HG02885 (cell line): ENCODE results near the gene PTOV1.

Experiments
- ATAC-seq: cut with Tn5 transposase; IDR thresholded peaks from one replicate; pipeline ENCODE4 v1.9.1; 2021; ENCODE audit warnings: mild to moderate bottlenecking; ENCODE audit not compliant: unreplicated experiment, poor library complexity

The PTOV1 gene

DNA sequence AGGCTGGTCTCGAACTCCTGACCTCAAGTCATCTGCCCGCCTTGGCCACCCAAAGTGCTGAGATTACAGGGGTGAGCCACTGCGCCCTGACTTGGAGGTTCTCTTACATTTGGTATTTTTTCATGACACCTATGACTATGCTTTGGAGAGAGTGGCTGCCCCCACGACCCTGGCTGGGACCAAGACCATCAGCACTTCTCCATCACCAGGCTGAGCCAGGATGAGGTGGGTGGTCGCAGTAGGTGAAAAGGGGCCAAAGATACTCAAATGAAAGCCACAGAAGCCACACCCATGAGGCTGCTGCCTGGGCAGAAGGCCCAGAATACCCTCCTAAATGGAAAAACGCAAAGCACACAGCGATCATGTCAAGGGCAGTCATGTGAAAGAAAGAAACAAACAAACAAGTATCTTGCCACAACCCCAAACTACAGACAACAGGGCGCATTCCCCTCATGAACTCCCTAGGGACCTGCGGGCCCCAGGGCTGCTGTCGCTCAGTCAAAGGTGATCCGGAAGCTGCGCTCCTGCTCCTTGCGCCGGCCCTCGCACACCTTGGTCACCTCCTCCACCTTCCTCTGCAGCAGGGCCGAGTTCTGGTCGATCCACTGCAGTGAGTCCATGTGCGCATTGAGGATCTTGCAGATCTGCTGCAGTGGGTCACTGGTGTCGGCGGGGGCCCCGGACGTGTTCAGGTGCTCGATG, 56.9 kb downstream of the PTOV1 start:
- ATAC-seq = peak; percentile 37

DNA sequence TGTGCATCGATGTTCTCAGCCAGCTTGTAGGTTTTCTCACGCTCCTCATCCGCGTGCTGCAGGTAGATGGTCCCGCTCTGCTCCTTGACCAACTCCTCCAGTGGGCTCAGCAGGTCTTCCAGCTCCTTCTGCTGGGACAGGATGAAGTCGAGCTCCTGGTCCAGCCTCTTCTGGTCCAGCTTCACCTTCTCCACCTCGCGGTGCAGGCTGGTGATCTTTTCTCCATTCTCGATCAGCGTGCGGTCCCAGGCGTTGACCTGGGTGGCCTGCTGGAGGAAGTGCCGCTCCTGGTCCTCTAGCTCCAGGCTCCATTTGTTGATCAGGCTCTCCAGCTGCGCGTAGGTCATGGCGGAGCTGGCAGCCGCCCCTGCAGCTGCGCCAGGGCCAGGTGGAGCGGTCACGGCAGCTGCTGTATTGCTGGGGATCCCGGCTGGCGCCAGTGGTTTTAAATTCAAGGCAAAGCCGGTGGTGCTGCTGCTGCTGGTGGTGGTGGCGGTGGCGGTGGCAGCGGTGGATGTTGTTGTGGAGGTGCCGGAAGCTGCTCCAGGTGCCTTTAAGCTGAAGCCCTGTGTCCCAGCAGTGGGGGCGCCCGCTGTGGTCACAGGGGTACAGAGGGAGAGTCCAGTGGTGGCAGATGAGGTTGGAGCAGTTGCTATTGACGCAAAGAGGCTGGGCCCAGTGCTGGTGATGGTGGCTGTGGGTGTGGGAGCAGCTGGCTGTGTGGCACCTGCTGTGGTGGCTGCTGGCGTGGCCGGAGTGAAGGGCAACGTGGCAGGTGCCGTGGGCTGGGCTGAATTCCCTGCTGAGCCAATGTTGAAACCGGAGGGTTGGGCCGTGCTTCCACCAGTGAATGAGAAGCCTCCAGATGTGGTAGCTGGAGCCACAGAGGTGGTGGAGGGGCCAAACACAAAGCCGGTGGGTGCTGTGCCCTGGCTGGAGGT, 57.8 kb downstream of the PTOV1 start:
- no peak for ATAC-seq

DNA sequence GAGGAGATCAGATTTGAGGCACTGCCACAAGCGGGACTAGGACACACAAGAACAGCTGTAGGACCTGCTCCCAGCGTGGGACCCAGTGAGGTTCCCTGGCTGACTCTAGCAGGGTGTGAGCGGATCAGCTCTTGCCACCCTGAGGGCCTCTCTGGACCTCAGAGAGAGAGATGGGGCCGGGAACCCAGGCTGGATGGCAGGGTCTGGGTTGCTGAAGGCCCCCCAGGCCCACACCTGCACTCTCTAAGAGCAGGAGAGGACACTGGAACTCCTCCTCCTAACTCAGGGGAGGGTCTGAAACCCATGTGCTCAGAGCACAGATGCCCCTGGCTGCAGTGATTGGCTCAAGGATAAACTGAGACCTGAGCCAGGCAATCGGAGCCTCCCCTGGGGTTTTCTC, 59.2 kb downstream of the PTOV1 start:
- no peak for ATAC-seq
